Measurements from ENCODE around the gene EGR4. TPM values are rescaled to one million over a fixed set of nuclear protein-coding genes. Genes with fewer than 3 reads are reported as not detected.

The EGR4 gene
- polyA plus RNA-seq, 3 donors: 0.12 to 0.15 TPM; not detected in 1

DNA sequence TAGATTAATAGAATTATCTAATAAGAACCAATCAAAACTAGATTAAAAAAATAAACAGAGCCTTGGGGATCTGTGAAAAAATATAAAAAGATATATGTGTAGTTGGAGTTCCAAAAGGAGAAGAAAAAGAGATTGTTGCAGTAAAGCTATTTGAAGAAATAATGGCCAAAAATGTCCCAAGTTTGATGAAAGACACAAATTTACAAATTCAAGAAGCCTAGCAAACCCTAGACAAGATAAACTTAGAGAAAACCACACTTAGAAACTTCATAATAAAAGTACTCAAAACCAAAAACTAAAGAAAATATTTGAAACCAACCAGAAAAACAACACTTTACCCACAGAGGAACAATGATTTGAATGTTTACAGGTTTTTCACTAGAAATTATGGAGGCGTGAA, 41.3 kb upstream of the EGR4 start:
- no peak overlapping the region for H3K9ac ChIP-seq (ENCODE audit: insufficient read depth, low read length, poor library complexity, severe bottlenecking)
- TF ChIP-seq, protein P1, sequence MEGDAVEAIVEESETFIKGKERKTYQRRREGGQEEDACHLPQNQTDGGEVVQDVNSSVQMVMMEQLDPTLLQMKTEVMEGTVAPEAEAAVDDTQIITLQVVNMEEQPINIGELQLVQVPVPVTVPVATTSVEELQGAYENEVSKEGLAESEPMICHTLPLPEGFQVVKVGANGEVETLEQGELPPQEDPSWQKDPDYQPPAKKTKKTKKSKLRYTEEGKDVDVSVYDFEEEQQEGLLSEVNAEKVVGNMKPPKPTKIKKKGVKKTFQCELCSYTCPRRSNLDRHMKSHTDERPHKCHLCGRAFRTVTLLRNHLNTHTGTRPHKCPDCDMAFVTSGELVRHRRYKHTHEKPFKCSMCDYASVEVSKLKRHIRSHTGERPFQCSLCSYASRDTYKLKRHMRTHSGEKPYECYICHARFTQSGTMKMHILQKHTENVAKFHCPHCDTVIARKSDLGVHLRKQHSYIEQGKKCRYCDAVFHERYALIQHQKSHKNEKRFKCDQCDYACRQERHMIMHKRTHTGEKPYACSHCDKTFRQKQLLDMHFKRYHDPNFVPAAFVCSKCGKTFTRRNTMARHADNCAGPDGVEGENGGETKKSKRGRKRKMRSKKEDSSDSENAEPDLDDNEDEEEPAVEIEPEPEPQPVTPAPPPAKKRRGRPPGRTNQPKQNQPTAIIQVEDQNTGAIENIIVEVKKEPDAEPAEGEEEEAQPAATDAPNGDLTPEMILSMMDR (IDR thresholded peaks at IDR 0.05): no peak
- peaks cover 0 to 2% of the 10 kb centered on the region in 2 donors for H3K27me3 ChIP-seq (ENCODE audit: control insufficient read depth in 2 of 2, insufficient read depth in 2 of 2, low read length in 2 of 2)
- H3K9me3 Mint-ChIP-seq: peaks cover 3 to 20% (median 10%) of the 10 kb centered on the region in 7 donors
- H3K27ac Mint-ChIP-seq: no peak overlapping the region
- no peak overlapping the region for H3K27ac ChIP-seq (ENCODE audit: low read depth in 1 of 2, low read length in 2 of 2)
- no peak overlapping the region for H3K4me3 ChIP-seq (replicated peaks in 1 of 3; ENCODE audit: low read depth in 2 of 3, low read length in 3 of 3)
- H3K4me1 ChIP-seq (ENCODE audit: control insufficient read depth in 1 of 2, insufficient read depth in 2 of 2, low read length in 2 of 2): no peaks in the 10 kb centered on the region
- intact Hi-C loops (cut with micrococcal nuclease): no loop called here
- no peaks in the 10 kb centered on the region for H3K36me3 ChIP-seq (replicated peaks in 1 of 2; ENCODE audit: control insufficient read depth in 1 of 2, insufficient read depth in 2 of 2, low read length in 2 of 2)
- no peaks in the 10 kb centered on the region for H4K20me1 ChIP-seq (ENCODE audit: insufficient read depth, low read length)
- H2AFZ ChIP-seq (ENCODE audit: insufficient read depth, low read depth, low read length, poor library complexity, severe bottlenecking): no peak overlapping the region
- peaks cover 3% of the 10 kb centered on the region for H3K4me1 Mint-ChIP-seq
- no peak overlapping the region for H3K4me2 ChIP-seq (replicated peaks; ENCODE audit: extremely low read depth, low read length, poor library complexity, severe bottlenecking)
- DNase-seq: no peak
- no peak overlapping the region for H3K4me3 Mint-ChIP-seq
- peaks cover 2 to 17% (median 9%) of the 10 kb centered on the region in 3 donors for H3K27me3 Mint-ChIP-seq (ENCODE audit: low read depth in 3 of 3)
- peaks cover 0 to 9% of the 10 kb centered on the region in 2 donors for H3K9me3 ChIP-seq (replicated peaks in 1 of 2; ENCODE audit: control insufficient read depth in 1 of 2, insufficient read depth in 1 of 2, low read length in 2 of 2)
- H3K79me2 ChIP-seq (ENCODE audit: insufficient read depth, low read length): no peaks in the 10 kb centered on the region
- no peaks in the 10 kb centered on the region for H3K36me3 Mint-ChIP-seq
- WGBS (ENCODE audit: insufficient coverage): no CpG with 5 or more reads among the region's 1 CpG

DNA sequence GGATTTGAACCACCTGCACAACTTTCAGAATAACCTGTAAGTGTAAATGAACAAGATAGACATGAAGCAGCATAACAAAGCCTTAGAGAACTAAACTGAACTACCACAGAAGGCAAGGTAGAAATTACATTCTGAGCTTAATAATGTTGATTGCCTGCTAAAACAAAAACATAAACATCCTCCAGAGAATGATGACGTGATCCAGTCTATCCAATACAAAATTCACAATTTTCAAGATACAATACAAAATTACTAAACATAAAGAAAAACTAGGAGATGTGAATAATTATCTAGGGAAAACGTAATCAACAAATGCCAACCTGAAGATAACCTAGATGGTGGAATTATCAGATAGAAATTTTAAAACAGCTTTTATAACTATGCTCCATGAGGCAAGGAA, 40.7 kb upstream of the EGR4 start:
- no peak overlapping the region for H3K27ac Mint-ChIP-seq

More for the DNA sequence above, 40.7 kb upstream of the EGR4 start:
- H3K27ac ChIP-seq (ENCODE audit: low read depth in 1 of 2, low read length in 2 of 2): no peak overlapping the region
- no peak overlapping the region for H3K9ac ChIP-seq (ENCODE audit: insufficient read depth, low read length, poor library complexity, severe bottlenecking)
- H3K4me3 Mint-ChIP-seq: no peak overlapping the region
- DNase-seq: no peak
- H3K9me3 Mint-ChIP-seq: peaks cover 3 to 20% (median 10%) of the 10 kb centered on the region in 7 donors
- H3K4me3 ChIP-seq (replicated peaks in 1 of 3; ENCODE audit: low read depth in 2 of 3, low read length in 3 of 3): no peak overlapping the region
- peaks cover 3% of the 10 kb centered on the region for H3K4me1 Mint-ChIP-seq
- no peaks in the 10 kb centered on the region for H3K36me3 ChIP-seq (replicated peaks in 1 of 2; ENCODE audit: control insufficient read depth in 1 of 2, insufficient read depth in 2 of 2, low read length in 2 of 2)
- H3K79me2 ChIP-seq (ENCODE audit: insufficient read depth, low read length): no peaks in the 10 kb centered on the region
- peaks cover 0 to 17% (median 9%) of the 10 kb centered on the region in 3 donors for H3K27me3 Mint-ChIP-seq (ENCODE audit: low read depth in 3 of 3)
- no CpG with 5 or more reads among the region's 2 CpGs for WGBS (ENCODE audit: insufficient coverage)
- no peaks in the 10 kb centered on the region for H3K36me3 Mint-ChIP-seq
- TF ChIP-seq, protein P1 (IDR thresholded peaks at IDR 0.05): no peak
- no peaks in the 10 kb centered on the region for H3K4me1 ChIP-seq (ENCODE audit: control insufficient read depth in 1 of 2, insufficient read depth in 2 of 2, low read length in 2 of 2)
- H3K9me3 ChIP-seq (replicated peaks in 1 of 2; ENCODE audit: control insufficient read depth in 1 of 2, insufficient read depth in 1 of 2, low read length in 2 of 2): peaks cover 0 to 9% of the 10 kb centered on the region in 2 donors
- H3K4me2 ChIP-seq (replicated peaks; ENCODE audit: extremely low read depth, low read length, poor library complexity, severe bottlenecking): no peak overlapping the region
- intact Hi-C loops (cut with micrococcal nuclease): no loop called here
- no peak overlapping the region for H2AFZ ChIP-seq (ENCODE audit: insufficient read depth, low read depth, low read length, poor library complexity, severe bottlenecking)
- peaks cover 0 to 2% of the 10 kb centered on the region in 2 donors for H3K27me3 ChIP-seq (ENCODE audit: control insufficient read depth in 2 of 2, insufficient read depth in 2 of 2, low read length in 2 of 2)
- H4K20me1 ChIP-seq (ENCODE audit: insufficient read depth, low read length): no peaks in the 10 kb centered on the region
